Gastroesophageal sphincter (tissue), 4 donors: ENCODE measurements around the gene RPS5. TPM values are rescaled to one million over a fixed set of nuclear protein-coding genes. Genes with fewer than 3 reads are reported as not detected.

ENCODE experiments used
- ATAC-seq: fragments of 150-250 bp; one replicate; pipeline ENCODE4 v1.9.1; 2016; ENCODE audit warnings: mild to moderate bottlenecking, moderate library complexity
- H3K27ac ChIP-seq, 4 donors: fragments of 200-600 bp; sonication (generic) in 3 of 4; 1 replicate in 3 of 4; 2 replicates in 1 of 4; pipeline ENCODE4 v1.5.1; 2016 to 2019
- H3K27me3 ChIP-seq: fragments of 200-600 bp; sonication (generic); one replicate; pipeline ENCODE4 v1.5.1; 2019
- H3K36me3 ChIP-seq, 2 donors: fragments of 200-600 bp; sonication (generic); one replicate each; pipeline ENCODE4 v1.5.1; 2019; ENCODE audit warnings: control low read depth in 1 of 2
- H3K4me1 ChIP-seq, 3 donors: fragments of 200-600 bp; sonication (generic); 1 replicate in 2 of 3; 2 replicates in 1 of 3; pipeline ENCODE4 v1.5.1; 2016 to 2019; ENCODE audit warnings: control low read depth in 2 of 3
- H3K4me3 ChIP-seq, 2 donors: fragments of 200-600 bp; sonication (generic); one replicate each; pipeline ENCODE4 v1.5.1; 2019; ENCODE audit warnings: mild to moderate bottlenecking in 1 of 2, moderate library complexity in 1 of 2
- H3K9me3 ChIP-seq, 3 donors: fragments of 200-600 bp; sonication (generic); one replicate each; pipeline ENCODE4 v1.5.1; 2017 to 2019; ENCODE audit warnings: control low read depth in 2 of 3
- EP300 ChIP-seq: sonication (generic); formaldehyde crosslinking; IDR thresholded peaks from one replicate; pipeline ENCODE4 v1.6.1; 2017; ENCODE audit warnings: antibody characterized with exemption, mild to moderate bottlenecking
- POLR2A ChIP-seq, 2 donors: fragments of 450-650 bp; IDR thresholded peaks; one replicate each; pipeline ENCODE4 v1.6.1; 2017; ENCODE audit warnings: antibody characterized with exemption in 2 of 2, mild to moderate bottlenecking in 2 of 2, moderate library complexity in 1 of 2
- POLR2AphosphoS5 ChIP-seq: sonication (generic); formaldehyde crosslinking; IDR thresholded peaks from one replicate; pipeline ENCODE4 v1.6.1; 2017; ENCODE audit warnings: antibody characterized with exemption
- WGBS, 2 donors: methylation state at CpG; one replicate each; pipeline ENCODE4 v1.1.5; 2018; ENCODE audit warnings: low coverage in 1 of 2; 5-methylcytosine and 5-hydroxymethylcytosine counted together
- total RNA-seq, 4 donors: library from RNA; depleted of rRNA; stranded (reverse); fragments of >200 nt; gene quantifications; one replicate each; pipeline ENCODE4 v1.1.0, GENCODE V29; 2016
- TF ChIP-seq, protein P1 (sequence below), 4 experiments: fragments of 200-600 bp in 2 of 4; fragments of 450-650 bp in 2 of 4; sonication (generic) in 1 of 4; IDR thresholded peaks; one replicate each; pipeline ENCODE4 v1.5.1; 2017 to 2019; ENCODE audit warnings: antibody characterized with exemption in 4 of 4, mild to moderate bottlenecking in 2 of 4, moderate library complexity in 2 of 4

The RPS5 gene
- total RNA-seq, 4 donors from 2014 or later = 841 to 2,040 (median 1,635) TPM

DNA sequence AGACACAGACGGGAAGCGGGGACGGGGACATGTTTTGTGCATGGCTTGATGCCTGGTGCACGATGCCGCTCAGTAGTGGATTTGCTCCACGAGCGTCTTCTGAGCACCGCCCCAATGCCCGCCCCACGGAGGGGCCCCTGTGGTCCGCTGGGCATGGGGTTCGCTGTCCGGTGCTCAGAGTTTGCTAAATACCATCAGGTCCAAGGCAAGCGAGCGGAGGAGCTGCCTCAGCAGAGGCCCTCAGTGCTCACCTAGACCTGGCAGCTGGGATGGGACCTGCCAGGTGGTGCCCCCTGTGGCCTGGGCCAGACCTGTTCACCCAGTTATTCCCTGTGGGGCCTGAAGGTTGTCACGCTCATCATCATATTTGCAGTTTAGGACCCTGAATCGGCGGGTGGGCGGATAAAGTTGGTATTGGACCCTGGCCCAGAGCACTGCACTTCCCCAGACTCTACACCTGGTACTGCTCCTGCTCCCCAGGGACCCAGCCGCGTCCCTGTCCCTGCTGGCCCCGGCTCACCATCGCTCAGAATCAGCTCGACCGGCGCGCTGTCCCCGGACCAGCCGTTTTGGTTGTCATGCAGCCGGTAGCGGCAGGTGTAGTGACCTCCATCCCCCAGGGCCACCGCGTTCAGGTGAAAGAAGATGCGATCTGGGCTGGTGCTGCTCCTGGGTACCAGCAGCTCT, 36.1 kb upstream of the RPS5 start:
- no peak overlapping the region for H3K4me3 ChIP-seq
- TF ChIP-seq, protein P1, sequence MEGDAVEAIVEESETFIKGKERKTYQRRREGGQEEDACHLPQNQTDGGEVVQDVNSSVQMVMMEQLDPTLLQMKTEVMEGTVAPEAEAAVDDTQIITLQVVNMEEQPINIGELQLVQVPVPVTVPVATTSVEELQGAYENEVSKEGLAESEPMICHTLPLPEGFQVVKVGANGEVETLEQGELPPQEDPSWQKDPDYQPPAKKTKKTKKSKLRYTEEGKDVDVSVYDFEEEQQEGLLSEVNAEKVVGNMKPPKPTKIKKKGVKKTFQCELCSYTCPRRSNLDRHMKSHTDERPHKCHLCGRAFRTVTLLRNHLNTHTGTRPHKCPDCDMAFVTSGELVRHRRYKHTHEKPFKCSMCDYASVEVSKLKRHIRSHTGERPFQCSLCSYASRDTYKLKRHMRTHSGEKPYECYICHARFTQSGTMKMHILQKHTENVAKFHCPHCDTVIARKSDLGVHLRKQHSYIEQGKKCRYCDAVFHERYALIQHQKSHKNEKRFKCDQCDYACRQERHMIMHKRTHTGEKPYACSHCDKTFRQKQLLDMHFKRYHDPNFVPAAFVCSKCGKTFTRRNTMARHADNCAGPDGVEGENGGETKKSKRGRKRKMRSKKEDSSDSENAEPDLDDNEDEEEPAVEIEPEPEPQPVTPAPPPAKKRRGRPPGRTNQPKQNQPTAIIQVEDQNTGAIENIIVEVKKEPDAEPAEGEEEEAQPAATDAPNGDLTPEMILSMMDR (IDR thresholded peaks at IDR 0.05) = no peak
- TF ChIP-seq EP300 (no peak), POLR2A (IDR thresholded peaks at IDR 0.05) (no peak), POLR2AphosphoS5 (no peak)
- peaks cover 98% of the 10 kb centered on the region for H3K27me3 ChIP-seq
- peaks cover 0 to 35% (median 2%) of the 10 kb centered on the region in 3 donors for H3K4me1 ChIP-seq
- H3K9me3 ChIP-seq = peaks cover 0 to 4% (median 0%) of the 10 kb centered on the region in 3 donors
- H3K27ac ChIP-seq = no peak overlapping the region
- ATAC-seq = no peak
- WGBS, 2 donors = 77% methylated on average over 3 of the region's 34 CpGs; no CpG with 5 or more reads in 1 of the 2 donors
- H3K36me3 ChIP-seq = peaks cover 0 to 16% of the 10 kb centered on the region in 2 donors

DNA sequence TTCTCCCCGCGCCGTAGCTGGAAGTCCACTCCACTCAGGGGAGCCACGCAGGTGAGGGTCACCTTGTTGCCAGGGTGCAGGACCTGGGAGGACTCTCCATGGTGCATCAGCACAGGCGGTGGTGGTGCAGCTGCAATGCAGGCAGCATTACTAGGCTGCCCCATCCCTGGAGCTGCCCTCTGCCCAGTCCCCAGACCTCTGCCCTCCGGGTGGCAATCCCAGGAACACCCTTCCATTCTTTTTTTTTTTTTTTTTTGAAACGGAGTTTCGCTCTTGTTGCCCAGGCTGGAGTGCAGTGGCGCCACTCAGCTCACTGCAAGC, 35.6 kb upstream of the RPS5 start:
- Histone ChIP-seq H3K4me3 (no peak overlapping the region), H3K27me3 (peaks cover 98% of the 10 kb centered on the region), H3K4me1 (peaks cover 0 to 38% (median 2%) of the 10 kb centered on the region in 3 donors), H3K36me3 (peaks cover 0 to 16% of the 10 kb centered on the region in 2 donors), H3K9me3 (peaks cover 0 to 9% (median 0%) of the 10 kb centered on the region in 3 donors), H3K27ac (no peak overlapping the region)
- TF ChIP-seq EP300 = no peak
- no peak for TF ChIP-seq POLR2A (IDR thresholded peaks at IDR 0.05)
- TF ChIP-seq, protein P1 (IDR thresholded peaks at IDR 0.05) = no peak
- no peak for TF ChIP-seq POLR2AphosphoS5
- ATAC-seq = no peak
- 100% methylated on average over 1 of the region's 9 CpGs for WGBS, 2 donors

DNA sequence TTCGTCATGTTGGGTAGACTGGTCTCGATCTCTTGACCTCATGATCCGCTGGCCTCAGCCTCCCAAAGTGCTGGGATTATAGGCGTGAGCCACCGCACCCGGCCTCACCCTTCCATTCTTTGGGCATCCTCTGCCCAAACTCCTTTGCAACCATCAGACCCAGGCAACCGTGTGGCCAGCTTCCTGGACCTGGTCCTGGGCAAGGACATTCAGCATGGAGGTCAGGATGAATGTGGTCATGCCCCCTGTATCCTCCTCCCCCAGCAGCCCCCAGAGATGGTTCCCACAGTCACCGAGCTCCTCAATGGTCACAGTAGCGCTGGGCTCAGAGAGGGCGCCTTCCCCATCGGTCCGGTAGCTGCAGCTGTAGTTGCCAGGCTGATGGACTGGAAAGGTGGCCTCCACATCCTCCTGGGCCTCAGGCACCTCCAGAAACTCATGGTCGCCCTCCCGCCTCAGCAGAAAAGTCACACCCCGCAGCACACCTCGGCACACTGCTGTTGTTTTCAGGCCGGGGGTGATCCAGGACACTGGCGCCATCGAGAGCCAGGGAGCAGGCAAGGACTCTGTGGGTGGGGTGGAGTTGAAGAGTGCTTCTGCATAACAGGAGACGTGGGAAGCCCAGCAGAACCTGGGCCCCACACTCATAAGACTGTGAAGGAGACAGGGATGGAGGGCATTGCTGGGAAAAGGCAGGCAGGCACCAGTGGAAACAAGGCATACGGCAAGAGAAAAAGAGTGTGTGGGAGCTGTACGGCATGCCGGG, 34.9 kb upstream of the RPS5 start:
- TF ChIP-seq, protein P1 (IDR thresholded peaks at IDR 0.05) = no peak
- TF ChIP-seq EP300 = no peak
- TF ChIP-seq POLR2A (IDR thresholded peaks at IDR 0.05) = no peak
- no peak for TF ChIP-seq POLR2AphosphoS5

DNA sequence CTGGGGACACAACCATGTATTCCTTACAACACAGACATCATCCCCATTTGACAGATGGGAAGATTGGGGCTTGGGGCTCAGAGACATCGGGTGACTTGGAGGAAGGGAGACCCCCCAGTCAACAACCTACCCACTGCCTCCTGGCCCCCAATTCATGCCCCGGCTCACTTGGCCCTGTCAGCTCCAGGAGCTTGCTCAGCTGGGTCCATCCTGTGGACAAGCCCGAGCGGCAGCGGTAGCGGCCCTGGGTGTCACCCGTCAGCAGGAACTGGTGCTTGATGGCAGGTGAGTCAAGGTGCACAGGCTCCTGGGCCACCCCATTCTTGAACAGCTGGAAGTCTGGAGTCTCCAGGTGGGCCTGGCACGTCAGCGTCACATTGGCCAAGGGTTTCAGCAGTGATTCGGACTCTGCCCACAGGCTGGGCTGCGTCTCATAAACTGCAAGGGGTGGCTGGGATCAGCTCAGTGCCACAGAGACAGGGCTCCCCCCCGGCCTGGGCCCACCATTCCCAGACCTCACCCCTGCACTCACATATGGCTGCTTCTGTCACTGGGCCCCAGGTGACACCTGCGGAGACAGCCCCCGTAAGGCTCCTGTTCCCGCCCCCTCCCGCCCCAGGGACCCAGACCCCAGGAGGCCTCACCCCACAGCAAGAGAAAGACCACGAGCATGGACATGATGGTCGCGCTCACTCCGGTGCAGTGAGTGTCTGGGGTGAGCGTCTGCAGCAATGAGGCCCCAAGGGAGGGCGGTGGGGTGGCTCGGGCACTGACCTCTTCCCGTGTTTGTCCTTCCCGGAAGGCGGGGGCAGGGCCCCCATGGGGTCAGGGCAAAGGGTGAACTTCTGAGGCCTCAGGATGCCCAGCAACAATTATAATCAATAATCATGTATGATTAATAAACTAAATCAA, 34.1 kb upstream of the RPS5 start, which contains the start of gene A1BG:
A1BG (minus strand) TSS at position 733 of the 912 bp plus-strand sequence; CDS start at position 678, 55 bp downstream.
- Histone ChIP-seq H3K27me3 (peaks cover 98% of the 10 kb centered on the region), H3K36me3 (peaks cover 0 to 16% of the 10 kb centered on the region in 2 donors), H3K4me3 (no peak within 1 kb of the TSS), H3K4me1 (peaks cover 0 to 44% (median 5%) of the 10 kb centered on the region in 3 donors), H3K27ac (no peak within 1 kb of the TSS), H3K9me3 (peaks cover 0 to 9% (median 0%) of the 10 kb centered on the region in 3 donors)
- no peak for TF ChIP-seq POLR2AphosphoS5
- TF ChIP-seq, protein P1 (IDR thresholded peaks at IDR 0.05) = no peak
- TF ChIP-seq POLR2A (IDR thresholded peaks at IDR 0.05) = no peak
- no peak for TF ChIP-seq EP300
- ATAC-seq = no peak
- 87% methylated on average over 3 of the region's 26 CpGs; no CpG with 5 or more reads in 1 of the 2 donors for WGBS, 2 donors

More for the DNA sequence above, 34.9 kb upstream of the RPS5 start:
- Histone ChIP-seq H3K9me3 (peaks cover 0 to 9% (median 0%) of the 10 kb centered on the region in 3 donors), H3K4me3 (no peak overlapping the region), H3K4me1 (peaks cover 0 to 39% (median 5%) of the 10 kb centered on the region in 3 donors), H3K27ac (no peak overlapping the region), H3K36me3 (peaks cover 0 to 16% of the 10 kb centered on the region in 2 donors), H3K27me3 (peaks cover 98% of the 10 kb centered on the region)
- 63 to 82% methylated on average over 5 to 11 of the region's 23 CpGs for WGBS, 2 donors
- no peak for ATAC-seq
